A549 (cell line): Measurements from ENCODE around the gene DOK5. TPM values are rescaled to one million over a fixed set of nuclear protein-coding genes. Genes with fewer than 3 reads are reported as not detected.

ENCODE experiments used
- ATAC-seq, 2 experiments: fragments of 200-7000 bp in 1 of 2; fragments of >200 bp in 1 of 2; cut with Nextera tagmentation in 1 of 2; cut with Tn5 transposase in 1 of 2; 3 replicates each; pipeline versions ENCODE4 v1.8.0 to v1.9.1; 2018 to 2020; ENCODE audit warnings: mild to moderate bottlenecking in 1 of 2, moderate library complexity in 1 of 2
- CTCF ChIA-PET: fragments of 300-600 bp; sonication (Branson Sonifier 250); formaldehyde crosslinking; extraction: SDS; loops from one replicate; lab custom pipeline; 2021; ENCODE audit warnings: antibody characterized with exemption, inconsistent platforms; lab: Yijun Ruan, JAX
- POLR2A ChIA-PET: fragments of 350-600 bp; formaldehyde crosslinking; extraction: SDS; loops from one replicate; lab custom pipeline; 2021; ENCODE audit warnings: antibody characterized with exemption, inconsistent platforms; lab: Yijun Ruan, JAX
- DNase-seq, 2 experiments: peaks; one replicate each; pipeline versions ENCODE4 v3.0.0 to v3.0.0-alpha.2; 2011 to 2016; ENCODE audit warnings: low read depth in 1 of 2, low spot score in 1 of 2
- FAIRE-seq: peaks from 2 replicates; lab custom pipeline; 2011; peaks lifted over from hg19 to GRCh38; lab: Jason Lieb, UNC
- H3K27ac ChIP-seq, 2 experiments: fragments of >200 bp; sonication (Bioruptor Twin); formaldehyde crosslinking; 3 replicates each; pipeline ENCODE4 v1.5.1; 2016 to 2017
- H3K4me1 ChIP-seq: fragments of >200 bp; sonication (Bioruptor Twin); formaldehyde crosslinking; 3 replicates; pipeline ENCODE4 v1.6.1; 2016
- H3K4me2 ChIP-seq: fragments of >200 bp; sonication (Bioruptor Twin); formaldehyde crosslinking; 3 replicates; pipeline ENCODE4 v1.6.1; 2016
- H3K4me3 ChIP-seq: fragments of >200 bp; sonication (Bioruptor Twin); formaldehyde crosslinking; 3 replicates; pipeline ENCODE4 v1.5.1; 2016
- H3K9me3 ChIP-seq: fragments of >200 bp; sonication (Bioruptor Twin); formaldehyde crosslinking; 3 replicates; pipeline ENCODE4 v1.6.1; 2016
- BHLHE40 ChIP-seq: IDR thresholded peaks from 2 replicates; pipeline ENCODE4 v1.6.1; 2012; ENCODE audit warnings: low read depth, low read length, inconsistent platforms
- CHD4 ChIP-seq: fragments of 200-600 bp; sonication (generic); IDR thresholded peaks from 2 replicates; pipeline ENCODE4 v1.6.1; 2016; ENCODE audit warnings: antibody characterized with exemption, mild to moderate bottlenecking, borderline replicate concordance
- EHF ChIP-seq: fragments of 250-450 bp; sonication (Bioruptor Pico); IDR thresholded peaks from 2 replicates; pipeline ENCODE4 v1.5.0; 2020; ENCODE audit warnings: mild to moderate bottlenecking
- FOXS1 ChIP-seq: fragments of 250-450 bp; sonication (Bioruptor Pico); IDR thresholded peaks from 2 replicates; pipeline ENCODE4 v1.5.0; 2020; ENCODE audit warnings: mild to moderate bottlenecking, moderate library complexity
- HDAC2 ChIP-seq: fragments of 200-600 bp; sonication (generic); IDR thresholded peaks from 2 replicates; pipeline ENCODE4 v1.6.1; 2016
- HEYL ChIP-seq: fragments of 250-450 bp; sonication (Bioruptor Pico); IDR thresholded peaks from 2 replicates; pipeline ENCODE4 v1.8.0; 2021; ENCODE audit warnings: mild to moderate bottlenecking, moderate library complexity
- HOXB13 ChIP-seq: fragments of 250-450 bp; sonication (Bioruptor Pico); IDR thresholded peaks from 2 replicates; pipeline ENCODE4 v1.5.0; 2020; ENCODE audit warnings: low read depth, mild to moderate bottlenecking, moderate library complexity
- JUN ChIP-seq, 2 experiments: fragments of >200 bp; sonication (Bioruptor Twin); formaldehyde crosslinking; IDR thresholded peaks; 2 replicates in 1 of 2; 3 replicates in 1 of 2; pipeline ENCODE4 v1.6.1; 2016 to 2017
- MYC ChIP-seq: IDR thresholded peaks from 2 replicates; pipeline ENCODE4 v1.6.1; 2012; ENCODE audit warnings: mild to moderate bottlenecking, inconsistent platforms, low read length, improper control_type of control experiment, borderline replicate concordance
- PHF8 ChIP-seq: fragments of 200-600 bp; sonication (generic); IDR thresholded peaks from 2 replicates; pipeline ENCODE4 v1.6.1; 2016; ENCODE audit warnings: low read depth, mild to moderate bottlenecking, antibody characterized with exemption, moderate library complexity, borderline replicate concordance
- POLR2A ChIP-seq: IDR thresholded peaks from 2 replicates; pipeline ENCODE4 v1.6.1; 2012; ENCODE audit warnings: mild to moderate bottlenecking, low read length
- POLR2AphosphoS2 ChIP-seq: conservative IDR thresholded peaks from 2 replicates; pipeline ENCODE4 v1.6.1; 2012; ENCODE audit warnings: low read length, improper control_type of control experiment, inconsistent platforms
- RCOR1 ChIP-seq: fragments of 150-350 bp; IDR thresholded peaks from 2 replicates; pipeline ENCODE4 v1.6.1; 2014; ENCODE audit warnings: antibody characterized with exemption, low read length, low read depth
- SMC3 ChIP-seq: fragments of >200 bp; sonication (Bioruptor Twin); formaldehyde crosslinking; IDR thresholded peaks from 3 replicates; pipeline ENCODE4 v1.6.1; 2018; ENCODE audit warnings: inconsistent platforms
- SREBF2 ChIP-seq: fragments of 450-650 bp; IDR thresholded peaks from 2 replicates; pipeline ENCODE4 v1.6.1; 2014; ENCODE audit warnings: mild to moderate bottlenecking, moderate library complexity
- TP53 ChIP-seq: fragments of 250-450 bp; sonication (Bioruptor Pico); IDR thresholded peaks from 2 replicates; pipeline ENCODE4 v1.5.0; 2021; ENCODE audit warnings: mild to moderate bottlenecking, moderate library complexity
- ZFP36 ChIP-seq: fragments of 450-650 bp; IDR thresholded peaks from 2 replicates; pipeline ENCODE4 v1.6.1; 2014; ENCODE audit warnings: borderline replicate concordance; ENCODE audit not compliant: partially characterized antibody
- WGBS: methylation state at CpG from one replicate; pipeline ENCODE4 v1.1.6; 2017; ENCODE audit errors: missing lambda C conversion rate; 5-methylcytosine and 5-hydroxymethylcytosine counted together
- polyA plus RNA-seq, 4 experiments: library from polyadenylated mRNA; depleted of rRNA in 3 of 4; stranded (reverse); fragments of >200 nt; fragmentation: RNase III in 1 of 4; extraction: RNeasy Plus Mini Kit Qiagen cat#74134 plus additional on column Dnase treatment in 1 of 4; gene quantifications; 2 replicates in 3 of 4; 3 replicates in 1 of 4; pipeline ENCODE4 v1.2.3, GENCODE V29; 2011 to 2017
- TF ChIP-seq, protein P1 (sequence below): fragments of 200-600 bp; sonication (generic); IDR thresholded peaks from 2 replicates; pipeline ENCODE4 v1.6.1; 2016; ENCODE audit warnings: antibody characterized with exemption, mild to moderate bottlenecking, moderate library complexity
- TF ChIP-seq, protein P2 (sequence below): fragments of 250-450 bp; sonication (Bioruptor Pico); IDR thresholded peaks from 2 replicates; pipeline ENCODE4 v1.5.0; 2020; ENCODE audit warnings: low read depth, mild to moderate bottlenecking, moderate library complexity
- TF ChIP-seq, protein P3 (sequence below): fragments of >200 bp; sonication (Bioruptor Twin); formaldehyde crosslinking; IDR thresholded peaks from 3 replicates; pipeline ENCODE4 v1.5.1; 2016

Gene DOK5
- polyA plus RNA-seq, 2 of the 4 experiments (the other 2 are of a cell fraction): not detected

DNA sequence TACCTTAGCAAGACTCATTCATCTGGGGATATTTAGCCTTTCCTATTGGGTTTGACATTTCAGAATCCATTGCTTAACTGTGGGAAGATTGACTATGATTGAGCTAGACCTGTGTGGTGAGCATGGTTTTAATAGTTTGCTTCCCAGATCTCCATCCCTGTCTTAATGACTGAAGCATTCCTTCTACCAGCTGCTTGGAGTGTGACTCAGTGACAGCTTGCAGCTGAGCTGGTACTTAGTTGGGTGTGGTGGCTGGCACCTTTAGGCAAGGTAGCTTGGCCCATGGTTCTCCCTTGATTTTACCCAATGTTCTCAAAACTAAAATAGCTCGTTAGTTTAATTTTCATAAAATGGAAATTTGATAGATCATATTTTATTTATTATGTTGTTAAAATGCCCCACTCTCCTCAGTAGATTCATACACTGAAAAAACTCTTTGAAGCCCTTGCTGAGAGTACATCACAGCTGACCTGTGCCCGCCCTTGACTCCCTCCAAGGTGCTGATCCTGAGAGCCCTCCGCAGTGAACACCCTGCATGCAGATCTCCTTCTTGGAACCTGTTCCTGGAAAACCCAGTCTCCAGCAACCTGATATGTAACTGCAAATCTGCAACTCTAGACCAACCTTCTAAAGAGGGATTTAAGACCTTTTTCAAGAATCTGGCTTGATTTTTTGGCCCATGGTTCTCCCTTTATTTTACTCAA, 19.1 kb downstream of the DOK5 start (continued):
- no peak for TF ChIP-seq MYC
- no peak for TF ChIP-seq HOXB13 (CRISPR knock-in tag)
- TF ChIP-seq JUN (IDR thresholded peaks at IDR 0.05): no peak
- TF ChIP-seq RCOR1: no peak
- no peak for TF ChIP-seq POLR2AphosphoS2
- no peak for TF ChIP-seq HDAC2

DNA sequence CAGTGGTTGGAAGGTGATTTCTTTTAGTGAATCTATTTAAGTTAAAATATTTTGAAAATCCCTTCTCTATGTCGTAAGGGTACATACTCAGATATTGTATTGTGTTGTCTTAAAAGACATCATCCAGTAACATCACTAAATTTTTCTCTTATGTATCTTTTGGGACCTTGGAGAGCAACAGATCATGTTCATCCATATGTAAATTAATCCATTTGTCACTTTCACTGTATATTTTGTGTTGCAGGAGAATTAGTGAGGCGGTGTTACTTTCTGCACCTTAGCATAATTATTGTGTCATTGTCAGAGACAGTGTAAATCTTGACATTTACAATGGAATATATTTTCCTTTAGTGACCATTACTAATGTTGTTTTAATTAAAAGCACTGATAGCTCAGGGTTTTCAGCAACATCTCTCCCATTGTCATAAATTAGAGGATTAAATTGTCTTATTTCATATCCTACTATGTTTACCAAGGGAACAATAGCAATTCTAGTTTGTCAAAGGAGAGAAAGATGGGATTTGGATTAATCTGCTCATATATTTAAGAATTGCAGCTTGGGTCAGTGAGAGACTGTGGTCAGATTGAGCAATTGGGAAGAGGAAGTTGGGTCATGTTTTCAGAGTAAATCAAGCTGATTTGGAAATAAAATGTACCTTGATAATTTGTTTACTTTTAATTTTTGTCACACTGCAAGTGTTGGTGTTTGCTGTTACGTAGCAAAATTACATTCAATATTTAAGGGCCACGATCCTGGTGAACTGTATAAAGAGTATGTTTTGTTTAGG, 22.7 kb downstream of the DOK5 start:
- Histone ChIP-seq H3K9me3 (no peaks in the 10 kb centered on the region), H3K4me1 (no peaks in the 10 kb centered on the region), H3K27ac (no peak overlapping the region), H3K4me3 (no peak overlapping the region), H3K4me2 (no peak overlapping the region)
- POLR2A ChIA-PET: no interaction called here
- WGBS: 30% methylated on average over 4 of the region's 4 CpGs
- no peak for DNase-seq
- no peak for ATAC-seq
- FAIRE-seq: no peak
- TF ChIP-seq, protein P1, sequence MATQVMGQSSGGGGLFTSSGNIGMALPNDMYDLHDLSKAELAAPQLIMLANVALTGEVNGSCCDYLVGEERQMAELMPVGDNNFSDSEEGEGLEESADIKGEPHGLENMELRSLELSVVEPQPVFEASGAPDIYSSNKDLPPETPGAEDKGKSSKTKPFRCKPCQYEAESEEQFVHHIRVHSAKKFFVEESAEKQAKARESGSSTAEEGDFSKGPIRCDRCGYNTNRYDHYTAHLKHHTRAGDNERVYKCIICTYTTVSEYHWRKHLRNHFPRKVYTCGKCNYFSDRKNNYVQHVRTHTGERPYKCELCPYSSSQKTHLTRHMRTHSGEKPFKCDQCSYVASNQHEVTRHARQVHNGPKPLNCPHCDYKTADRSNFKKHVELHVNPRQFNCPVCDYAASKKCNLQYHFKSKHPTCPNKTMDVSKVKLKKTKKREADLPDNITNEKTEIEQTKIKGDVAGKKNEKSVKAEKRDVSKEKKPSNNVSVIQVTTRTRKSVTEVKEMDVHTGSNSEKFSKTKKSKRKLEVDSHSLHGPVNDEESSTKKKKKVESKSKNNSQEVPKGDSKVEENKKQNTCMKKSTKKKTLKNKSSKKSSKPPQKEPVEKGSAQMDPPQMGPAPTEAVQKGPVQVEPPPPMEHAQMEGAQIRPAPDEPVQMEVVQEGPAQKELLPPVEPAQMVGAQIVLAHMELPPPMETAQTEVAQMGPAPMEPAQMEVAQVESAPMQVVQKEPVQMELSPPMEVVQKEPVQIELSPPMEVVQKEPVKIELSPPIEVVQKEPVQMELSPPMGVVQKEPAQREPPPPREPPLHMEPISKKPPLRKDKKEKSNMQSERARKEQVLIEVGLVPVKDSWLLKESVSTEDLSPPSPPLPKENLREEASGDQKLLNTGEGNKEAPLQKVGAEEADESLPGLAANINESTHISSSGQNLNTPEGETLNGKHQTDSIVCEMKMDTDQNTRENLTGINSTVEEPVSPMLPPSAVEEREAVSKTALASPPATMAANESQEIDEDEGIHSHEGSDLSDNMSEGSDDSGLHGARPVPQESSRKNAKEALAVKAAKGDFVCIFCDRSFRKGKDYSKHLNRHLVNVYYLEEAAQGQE: peak; percentile 52; the same call in 1 of the 2 replicates
- TF ChIP-seq SMC3 (no peak), RCOR1 (no peak)
- CTCF ChIA-PET: no interaction called here

DNA sequence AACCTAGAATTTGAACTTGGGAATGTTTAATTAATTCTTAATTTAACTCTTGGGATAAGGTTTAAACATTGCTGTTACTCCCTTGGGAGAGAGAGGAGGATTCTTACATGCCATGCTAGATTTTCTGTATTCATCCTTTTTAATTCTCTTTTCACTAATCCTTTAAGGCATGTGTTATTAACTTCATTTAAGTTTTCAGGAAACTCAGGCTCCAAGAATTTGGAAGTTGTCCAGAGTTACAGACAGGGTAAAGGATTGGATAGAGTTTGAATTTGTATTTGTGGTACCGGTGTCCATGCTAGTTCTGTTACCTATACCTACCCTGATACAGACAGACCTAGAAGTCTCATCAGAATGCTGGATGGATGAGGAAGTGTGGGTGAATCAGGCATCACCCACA, 23.7 kb downstream of the DOK5 start:
- H3K4me2 ChIP-seq: no peak overlapping the region
- TF ChIP-seq MYC (no peak), HEYL (CRISPR knock-in tag) (no peak), POLR2A (no peak), EHF (CRISPR knock-in tag) (no peak), TP53 (CRISPR knock-in tag) (no peak), BHLHE40 (no peak), PHF8 (no peak), SMC3 (no peak), SREBF2 (no peak), ZFP36 (no peak), CHD4 (no peak), FOXS1 (CRISPR knock-in tag) (no peak)
- TF ChIP-seq, protein P2, sequence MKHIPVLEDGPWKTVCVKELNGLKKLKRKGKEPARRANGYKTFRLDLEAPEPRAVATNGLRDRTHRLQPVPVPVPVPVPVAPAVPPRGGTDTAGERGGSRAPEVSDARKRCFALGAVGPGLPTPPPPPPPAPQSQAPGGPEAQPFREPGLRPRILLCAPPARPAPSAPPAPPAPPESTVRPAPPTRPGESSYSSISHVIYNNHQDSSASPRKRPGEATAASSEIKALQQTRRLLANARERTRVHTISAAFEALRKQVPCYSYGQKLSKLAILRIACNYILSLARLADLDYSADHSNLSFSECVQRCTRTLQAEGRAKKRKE (CRISPR knock-in tag): no peak
- TF ChIP-seq, protein P3, sequence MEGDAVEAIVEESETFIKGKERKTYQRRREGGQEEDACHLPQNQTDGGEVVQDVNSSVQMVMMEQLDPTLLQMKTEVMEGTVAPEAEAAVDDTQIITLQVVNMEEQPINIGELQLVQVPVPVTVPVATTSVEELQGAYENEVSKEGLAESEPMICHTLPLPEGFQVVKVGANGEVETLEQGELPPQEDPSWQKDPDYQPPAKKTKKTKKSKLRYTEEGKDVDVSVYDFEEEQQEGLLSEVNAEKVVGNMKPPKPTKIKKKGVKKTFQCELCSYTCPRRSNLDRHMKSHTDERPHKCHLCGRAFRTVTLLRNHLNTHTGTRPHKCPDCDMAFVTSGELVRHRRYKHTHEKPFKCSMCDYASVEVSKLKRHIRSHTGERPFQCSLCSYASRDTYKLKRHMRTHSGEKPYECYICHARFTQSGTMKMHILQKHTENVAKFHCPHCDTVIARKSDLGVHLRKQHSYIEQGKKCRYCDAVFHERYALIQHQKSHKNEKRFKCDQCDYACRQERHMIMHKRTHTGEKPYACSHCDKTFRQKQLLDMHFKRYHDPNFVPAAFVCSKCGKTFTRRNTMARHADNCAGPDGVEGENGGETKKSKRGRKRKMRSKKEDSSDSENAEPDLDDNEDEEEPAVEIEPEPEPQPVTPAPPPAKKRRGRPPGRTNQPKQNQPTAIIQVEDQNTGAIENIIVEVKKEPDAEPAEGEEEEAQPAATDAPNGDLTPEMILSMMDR: no peak
- no peak for FAIRE-seq
- no peak overlapping the region for H3K27ac ChIP-seq
- H3K4me1 ChIP-seq: no peaks in the 10 kb centered on the region
- DNase-seq: no peak
- H3K4me3 ChIP-seq: no peak overlapping the region
- no peaks in the 10 kb centered on the region for H3K9me3 ChIP-seq
- ATAC-seq: no peak
- ChIA-PET POLR2A (no interaction called here), CTCF (no interaction called here)
- 61% methylated on average over 1 of the region's 1 CpG for WGBS
